NCI-H2196 treated with DMSO at 0.1 percent for 48 hours (cell line): ENCODE data around the gene NPPB.
A peak's percentile ranks its signal among the peaks of the same experiment; 100 is the strongest.
"Not testable (repeated sequence)": the region's sequence is repeated elsewhere in the genome, so short reads cannot be mapped to it uniquely, and the experiment has no call there.

Experiments used
- DNase-seq: peaks from one replicate; lab custom pipeline; 2025; ENCODE audit not compliant: unreplicated experiment; lab: John Stamatoyannopoulos, UW

The NPPB gene

DNA sequence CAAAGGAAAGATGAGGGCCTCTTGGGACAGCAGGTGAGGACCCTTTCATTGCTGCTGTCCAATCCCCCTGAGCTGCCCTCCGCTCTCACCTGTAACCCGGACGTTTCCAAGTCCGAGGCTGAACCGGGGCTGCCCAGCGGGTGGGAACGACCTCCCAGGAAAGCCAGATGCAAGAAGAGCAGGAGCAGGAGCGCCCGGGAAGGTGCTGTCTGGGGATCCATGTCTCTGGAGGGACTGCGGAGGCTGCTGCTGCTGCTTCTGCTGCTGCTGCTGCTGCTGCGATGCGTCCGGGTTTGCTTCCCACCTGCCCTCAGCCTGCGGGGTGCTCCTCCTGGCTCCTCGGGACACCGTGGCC is at the start of gene NPPB:
Gene NPPB (minus strand): TSS at position 333 of the 355 bp plus-strand sequence. CDS start 112 bp downstream, at position 221.
- DNase-seq = no peak

DNA sequence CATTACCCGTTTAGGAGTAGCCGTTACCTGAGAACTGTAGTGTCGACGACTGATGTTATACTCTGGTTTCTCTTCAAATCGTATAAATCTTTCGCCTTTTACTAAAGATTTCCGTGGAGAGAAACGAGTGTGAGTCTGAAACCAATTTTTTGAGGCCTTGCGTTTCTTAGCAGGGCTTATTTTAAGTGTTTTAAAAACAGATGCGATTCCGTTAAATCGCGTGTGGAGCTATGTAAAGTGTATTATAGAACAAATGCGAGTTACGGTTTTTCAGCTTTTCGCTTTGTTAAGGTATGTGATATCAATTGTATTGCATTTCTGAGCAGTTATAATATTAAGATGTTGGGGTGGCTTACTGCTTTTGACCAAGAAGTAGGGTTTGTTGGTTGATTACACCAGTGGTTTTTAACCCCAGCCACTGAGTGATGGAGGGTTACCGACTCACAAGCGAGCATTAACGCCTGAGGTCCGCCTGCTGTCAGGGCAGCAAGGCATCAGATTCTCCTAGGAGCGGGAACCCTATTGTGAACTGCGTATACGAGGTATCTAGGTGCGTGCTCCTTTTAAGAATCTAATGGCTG is 49.4 kb upstream of the NPPB start:
- DNase-seq = peak; percentile 88

DNA sequence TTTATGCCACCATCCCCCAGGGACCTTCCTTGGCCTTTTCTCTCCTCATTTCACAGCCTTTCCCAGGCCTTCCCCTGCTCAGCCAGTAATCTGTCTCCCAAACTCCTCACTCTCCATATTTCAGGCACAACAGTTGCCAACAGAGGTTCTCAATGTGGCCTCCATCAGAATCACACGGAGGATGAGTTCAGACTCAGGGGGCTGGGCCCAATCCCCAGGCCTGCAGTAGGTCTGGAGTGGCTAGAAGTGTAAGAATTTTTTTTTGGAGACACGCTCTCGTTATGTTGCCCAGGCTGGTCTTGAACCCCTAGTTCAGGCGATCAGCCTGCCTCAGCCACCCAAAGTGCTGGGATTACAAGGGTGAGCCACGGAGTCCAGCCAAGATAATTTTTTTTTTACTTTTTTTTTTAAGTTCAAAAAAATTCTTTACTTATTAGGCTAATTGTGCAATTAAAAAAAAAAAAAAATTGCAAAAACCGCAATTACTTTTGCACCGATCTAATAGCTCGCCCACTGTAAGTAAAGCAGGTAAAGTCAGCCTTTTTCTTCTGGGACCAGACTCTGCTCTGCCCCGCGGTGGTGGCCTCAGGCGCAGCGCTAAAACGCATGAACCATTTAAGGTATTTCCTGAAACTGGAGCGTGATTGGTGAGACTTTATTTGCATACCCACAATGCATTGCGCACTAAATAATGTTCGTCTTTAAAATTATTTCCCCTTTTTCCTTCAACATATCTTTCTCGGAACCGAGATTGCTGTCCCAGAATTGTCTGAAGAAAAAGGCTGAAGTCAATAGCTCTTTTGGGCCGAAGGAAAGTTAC is 48.7 kb upstream of the NPPB start:
- peak; percentile 89 for DNase-seq

DNA sequence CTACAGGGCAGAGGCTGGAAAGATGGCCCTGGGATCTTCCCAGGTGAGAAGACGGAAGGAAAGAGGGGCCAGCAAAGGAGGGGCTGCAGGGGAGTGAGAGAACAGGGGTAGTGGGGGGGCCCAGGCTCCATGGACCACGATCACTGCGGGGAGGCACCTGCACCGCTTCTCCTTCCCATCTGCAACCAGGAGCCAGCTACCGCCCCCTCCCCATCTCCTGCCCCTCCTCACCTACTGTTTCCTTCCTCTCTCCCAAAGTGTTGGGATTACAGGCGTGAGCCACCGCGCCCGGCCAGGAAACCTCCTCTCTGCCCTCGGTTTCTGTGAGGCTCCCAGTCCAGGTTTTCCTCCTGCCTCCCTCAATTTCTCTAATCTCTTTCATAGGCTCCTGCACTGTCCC is 48.1 kb upstream of the NPPB start:
- no peak for DNase-seq

DNA sequence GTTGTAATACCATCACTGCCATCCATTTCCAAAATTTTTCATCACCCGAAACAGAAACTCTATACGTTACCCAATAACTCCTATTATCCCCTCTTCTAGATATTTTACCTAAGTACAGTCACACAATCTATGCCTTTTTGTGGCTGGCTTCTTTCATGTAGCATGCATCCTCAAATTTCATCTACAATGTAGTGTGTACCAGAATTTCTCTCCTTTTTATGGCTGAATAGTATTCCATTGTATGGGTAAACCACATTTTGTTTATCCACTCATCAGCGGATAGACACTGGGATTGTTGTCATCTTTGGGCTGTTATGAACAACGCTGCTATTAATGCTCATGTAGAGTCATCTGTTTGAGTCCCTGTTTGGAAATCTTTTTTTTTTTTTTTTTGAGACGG is 46.2 kb upstream of the NPPB start:
- DNase-seq = no peak

DNA sequence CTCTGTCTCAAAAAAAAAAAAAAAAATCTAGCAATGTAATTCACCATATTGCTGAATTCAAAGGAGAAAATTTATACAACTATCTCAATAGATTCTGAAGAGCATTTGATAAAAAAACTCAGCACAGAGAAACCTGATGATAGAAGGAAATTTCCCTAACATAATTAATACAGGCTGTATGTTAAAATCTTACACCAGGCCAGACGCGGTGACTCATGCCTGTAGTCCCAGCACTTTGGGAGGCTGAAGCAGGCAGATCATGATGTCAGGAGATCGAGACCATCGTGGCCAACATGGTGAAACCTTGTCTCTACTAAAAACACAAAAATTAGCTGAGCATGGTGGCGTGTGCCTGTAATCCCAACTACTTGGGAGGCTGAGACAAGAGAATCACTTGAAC is 45.4 kb upstream of the NPPB start:
- not testable (repeated sequence) for DNase-seq

DNA sequence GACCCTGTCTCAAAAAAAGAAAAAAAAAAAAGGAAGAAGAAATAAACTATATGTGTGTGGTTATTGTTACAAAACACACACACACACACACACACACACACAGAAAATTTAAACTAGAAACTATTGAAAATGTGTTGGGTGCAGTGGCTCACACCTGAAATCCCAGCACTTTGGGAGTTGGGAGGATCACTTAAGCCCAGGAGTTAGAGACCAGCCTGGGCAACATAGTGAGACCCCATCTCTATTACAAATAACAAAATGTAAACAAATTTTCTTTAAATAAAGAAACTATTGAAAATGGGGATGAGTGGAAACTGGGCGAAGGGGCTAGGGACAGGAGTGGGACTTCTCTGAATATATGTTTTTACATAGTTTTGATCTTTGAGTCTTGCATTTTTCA is 44.5 kb upstream of the NPPB start:
- no peak for DNase-seq

DNA sequence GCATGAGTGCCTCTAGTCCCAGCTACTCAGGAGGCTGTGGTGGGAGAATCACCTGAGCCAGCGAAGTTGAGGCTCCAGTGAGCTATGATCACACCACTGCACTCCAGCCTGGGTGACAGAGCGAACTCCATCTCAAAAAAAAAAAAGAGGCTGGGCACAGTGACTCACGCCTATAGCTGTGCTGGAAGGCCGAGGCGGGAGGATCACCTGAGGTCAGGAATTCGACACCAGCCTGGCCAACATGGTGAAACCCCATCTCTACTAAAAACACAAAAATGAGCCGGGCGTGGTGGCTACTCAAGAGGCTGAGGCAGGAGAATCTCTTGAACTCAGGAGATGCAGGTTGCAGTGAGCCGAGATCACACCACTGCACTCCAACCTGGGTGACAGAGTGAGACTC is 42.7 kb upstream of the NPPB start:
- not testable (repeated sequence) for DNase-seq

DNA sequence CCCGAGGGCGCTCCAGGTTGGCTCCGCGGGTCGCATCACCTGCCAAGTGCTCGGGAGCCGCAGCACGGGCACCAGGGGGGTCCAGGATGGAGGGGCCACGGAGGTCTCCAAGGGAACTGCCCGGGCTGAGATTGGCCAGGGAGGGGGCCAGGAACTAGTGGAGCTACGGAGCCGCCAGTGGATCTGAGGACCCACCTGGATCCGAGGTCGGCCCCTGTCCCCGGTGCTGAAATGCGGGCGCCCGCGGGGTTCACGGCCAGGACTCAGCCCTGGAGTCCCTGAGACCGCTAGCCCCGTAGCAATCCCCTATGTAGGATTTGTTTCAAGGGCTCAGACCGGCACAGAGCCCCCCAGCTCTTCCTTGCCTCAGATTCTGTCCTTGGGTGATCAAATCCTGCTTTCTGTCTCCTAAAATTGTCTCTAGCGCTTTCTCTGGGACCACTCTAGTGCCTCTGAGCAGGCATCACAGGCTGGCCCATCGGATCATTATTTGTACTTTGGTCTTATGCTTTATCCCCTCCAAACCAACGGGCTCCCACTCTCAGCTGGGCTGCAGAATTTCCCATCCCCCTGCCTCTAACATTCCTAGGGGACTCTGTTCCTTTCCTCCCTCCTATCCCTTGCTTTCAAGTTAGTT is 40.2 kb upstream of the NPPB start:
- no peak for DNase-seq

DNA sequence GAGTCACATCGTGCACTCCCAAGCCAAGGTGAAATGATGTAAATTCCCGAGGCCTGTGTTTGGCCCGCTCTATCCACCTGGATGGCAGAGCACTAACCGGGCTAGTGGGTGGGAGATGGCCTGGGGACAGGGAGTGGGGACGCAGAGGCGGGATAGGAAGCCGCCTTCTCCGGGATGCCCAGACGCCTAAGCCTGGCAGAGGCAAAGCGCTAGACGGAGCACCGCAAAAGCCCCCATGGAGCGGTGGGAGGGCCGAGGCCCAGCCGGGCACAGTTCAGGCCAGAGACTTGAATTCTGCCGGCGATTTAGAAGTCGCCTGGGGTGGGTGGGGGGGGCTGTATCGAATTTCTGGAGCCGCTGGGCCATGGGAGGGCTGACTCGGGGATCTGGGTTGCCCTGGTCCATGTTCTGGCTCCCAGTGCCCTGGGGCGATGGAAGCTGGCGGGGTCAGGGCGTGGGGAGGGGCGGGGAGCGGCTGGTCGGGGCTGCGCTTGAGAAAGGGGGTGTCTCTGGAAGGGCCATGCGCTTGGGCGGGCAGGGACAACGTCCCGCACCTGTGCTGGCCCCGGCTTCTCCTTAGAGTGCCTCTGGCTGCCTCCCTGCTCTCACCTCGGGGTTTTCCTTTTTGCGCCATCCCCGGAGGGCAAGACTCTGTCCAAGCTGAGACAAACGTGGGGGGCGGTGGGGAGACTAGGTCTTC is 39.5 kb upstream of the NPPB start:
- DNase-seq = no peak

DNA sequence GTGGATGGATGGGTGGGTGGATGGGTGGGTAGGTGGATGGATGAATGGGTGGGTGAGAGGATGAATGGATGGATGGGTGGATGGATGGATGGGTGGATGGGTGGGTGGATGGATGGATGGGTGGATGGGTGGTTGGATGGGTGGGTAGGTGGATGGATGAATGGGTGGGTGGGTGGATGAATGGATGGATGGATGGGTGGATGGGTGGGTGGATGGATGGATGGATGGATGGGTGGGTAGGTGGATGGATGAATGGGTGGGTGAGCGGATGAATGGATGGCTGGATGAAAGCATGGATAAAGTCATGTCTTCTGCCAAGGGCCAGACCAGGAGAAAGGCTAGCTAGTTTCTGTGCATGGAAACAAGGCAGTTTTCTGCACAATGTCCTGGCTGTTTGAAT is 35.8 kb upstream of the NPPB start:
- not testable (repeated sequence) for DNase-seq

DNA sequence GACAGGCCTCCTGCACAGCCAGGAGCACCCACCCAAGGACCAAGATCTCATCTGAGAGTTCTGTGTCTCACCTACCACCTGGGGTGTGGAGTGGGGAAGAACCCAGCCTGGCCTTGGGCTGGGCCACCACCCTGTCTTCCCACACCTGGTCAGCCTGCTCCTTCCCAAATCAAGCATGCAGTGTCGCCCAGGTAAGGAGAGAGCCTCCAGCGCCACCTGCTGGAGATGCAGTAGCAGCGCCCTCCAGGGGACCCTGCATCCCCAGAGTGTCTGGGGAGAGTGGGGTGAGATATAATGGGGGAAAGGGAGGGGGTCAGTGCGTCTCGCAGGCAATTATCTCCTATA is 35.1 kb upstream of the NPPB start:
- peak; percentile 43 for DNase-seq

DNA sequence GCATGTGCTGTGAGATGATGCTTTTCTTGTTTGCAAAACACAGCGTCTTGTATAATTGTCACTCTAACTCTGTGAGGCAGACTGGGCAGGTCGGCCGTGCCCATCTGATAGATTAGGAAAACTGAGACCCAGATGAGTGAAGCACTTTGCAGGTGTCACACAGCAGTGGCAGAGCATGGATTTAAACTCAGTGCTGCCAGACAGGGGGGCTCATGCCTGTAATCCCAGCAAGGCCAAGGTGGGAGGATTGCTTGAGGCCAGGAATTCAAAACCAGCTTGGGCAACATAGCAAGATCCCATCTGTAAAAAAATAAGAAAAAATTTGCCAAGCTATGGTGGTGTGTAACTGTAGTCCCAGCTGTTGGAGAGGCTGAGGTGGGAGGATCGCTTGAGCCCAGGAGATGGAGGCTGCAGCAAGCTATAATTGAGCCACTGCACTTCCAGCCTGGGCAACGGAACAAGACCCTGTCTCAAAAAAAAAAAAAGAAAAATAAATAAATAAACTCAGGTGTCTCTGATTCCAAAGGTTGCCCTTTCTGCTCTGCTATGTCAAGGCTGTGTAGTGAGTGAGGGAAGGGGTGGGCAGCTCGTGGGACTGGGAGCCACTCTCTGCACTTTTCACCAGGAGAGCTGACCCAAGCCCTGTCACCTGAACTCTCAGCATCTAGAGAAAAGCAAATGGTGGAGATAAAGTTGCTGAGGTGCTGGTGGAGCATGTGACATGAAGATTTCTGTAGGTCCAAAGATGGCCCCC is 32.9 kb upstream of the NPPB start:
- DNase-seq = no peak

DNA sequence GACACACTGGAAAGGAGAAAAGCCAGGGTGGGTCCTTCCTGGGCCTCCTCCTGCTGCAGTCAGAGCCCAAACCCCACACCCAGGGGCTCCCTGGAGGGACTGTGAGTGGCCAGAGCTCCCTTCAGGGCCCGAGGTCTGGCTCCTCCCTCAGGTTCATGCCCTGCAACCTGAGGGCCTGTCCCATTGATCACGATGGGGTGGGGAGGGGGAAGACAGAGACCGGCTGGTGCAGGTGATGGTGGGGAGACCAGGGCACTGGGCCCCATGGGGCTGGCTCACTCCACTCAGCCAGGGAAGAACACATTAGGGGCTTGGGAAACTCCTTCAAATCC is 30.1 kb upstream of the NPPB start:
- no peak for DNase-seq

DNA sequence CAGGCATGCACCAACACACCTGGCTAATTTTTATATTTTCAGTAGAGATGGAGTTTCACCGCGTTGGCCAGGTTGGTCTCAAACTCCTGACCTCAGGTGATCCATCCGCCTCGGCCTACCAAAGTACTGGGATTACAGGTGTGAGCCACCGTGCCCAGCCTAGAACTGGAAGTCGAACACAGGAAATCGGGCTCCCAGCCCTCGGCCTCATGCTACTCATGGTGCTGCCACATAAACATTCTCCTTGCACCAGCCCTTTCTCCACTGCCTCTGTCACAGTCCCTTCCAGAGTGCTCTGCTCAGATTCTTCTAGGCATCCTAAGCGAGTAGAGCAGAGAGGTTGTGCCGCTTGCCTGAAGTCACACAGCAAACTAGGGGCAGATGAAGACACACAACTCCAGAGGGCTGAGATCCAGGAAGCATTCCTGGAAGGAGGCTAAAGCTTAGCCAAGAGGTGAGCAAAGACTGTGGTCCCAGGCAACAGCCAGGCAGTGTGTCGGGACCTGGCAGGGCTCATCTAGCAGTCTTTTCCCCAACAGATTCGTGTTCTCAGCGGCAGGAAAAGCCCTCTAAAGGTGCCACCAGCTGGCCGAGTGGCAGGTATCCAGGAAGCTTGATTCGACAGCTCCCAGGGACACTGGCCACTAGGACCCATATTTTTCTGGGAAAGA is 29.6 kb upstream of the NPPB start:
- DNase-seq = no peak

DNA sequence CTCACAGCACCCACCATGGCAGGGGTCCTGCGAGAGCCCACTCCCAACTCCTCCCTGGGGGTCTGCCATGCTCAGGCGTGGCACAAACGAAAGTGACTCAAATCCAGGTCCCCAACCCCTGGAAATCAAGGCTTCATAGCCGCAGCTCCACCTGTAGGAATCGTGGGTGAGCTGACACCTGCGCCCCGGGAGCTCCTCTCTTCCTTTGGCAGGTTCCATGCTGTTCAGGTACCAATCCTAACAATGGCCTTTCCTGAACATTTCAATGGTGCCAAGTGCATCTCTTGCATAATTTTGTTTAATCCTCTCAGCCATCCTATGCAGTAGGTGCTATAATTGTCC is 28.9 kb upstream of the NPPB start:
- no peak for DNase-seq

DNA sequence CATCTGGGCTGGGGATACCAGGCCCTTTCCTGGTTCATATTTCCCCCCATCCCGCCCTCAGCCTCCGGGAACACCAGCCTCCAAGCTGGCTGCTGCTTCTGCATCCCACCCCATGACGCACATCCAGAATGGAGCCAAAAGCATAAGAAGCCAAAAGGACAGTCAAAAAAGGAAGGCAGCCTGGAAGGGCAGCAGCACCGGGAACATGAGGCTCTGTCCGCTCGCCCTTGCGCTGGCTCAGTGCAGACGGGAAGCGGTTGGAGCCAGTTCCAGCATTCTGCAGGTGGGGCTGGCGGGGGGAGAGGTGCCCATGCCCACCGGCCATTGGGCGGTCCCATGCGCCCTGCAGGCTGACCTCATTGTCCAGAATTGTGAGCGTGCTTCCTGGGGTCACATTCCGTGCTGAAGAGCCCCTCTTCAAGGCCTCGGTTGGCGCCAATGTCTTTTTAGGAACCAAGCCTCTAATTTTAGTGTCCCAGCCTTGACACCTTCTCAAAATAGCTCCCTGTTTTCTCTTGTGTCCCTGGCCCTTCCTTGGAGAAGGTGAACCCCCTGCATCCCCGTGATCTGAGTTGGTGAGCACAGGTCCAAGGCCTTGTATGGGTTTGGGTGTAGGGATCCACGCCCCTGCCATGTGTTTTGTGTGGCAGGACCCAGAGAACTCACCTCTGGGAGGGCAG is 28.4 kb upstream of the NPPB start:
- DNase-seq = no peak

DNA sequence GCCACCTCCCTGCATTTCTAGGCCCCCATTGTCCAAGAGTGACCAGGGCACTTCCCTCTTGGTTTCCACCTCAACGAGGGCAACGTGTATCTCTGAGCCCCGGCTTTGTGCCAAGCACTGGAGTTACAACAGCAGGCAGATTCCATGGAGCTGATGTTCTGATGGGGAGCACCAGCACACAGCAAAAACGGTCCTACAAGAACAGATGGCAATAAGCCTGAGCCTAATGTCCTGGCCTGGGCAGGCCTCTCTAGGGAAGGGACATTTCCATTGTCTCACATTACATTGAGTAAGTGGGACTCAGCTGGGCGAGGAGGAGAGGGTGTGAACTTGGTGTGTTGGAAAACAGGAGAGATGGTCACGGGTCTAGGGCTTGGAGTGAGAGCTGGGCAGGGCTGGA is 27.2 kb upstream of the NPPB start:
- DNase-seq = no peak

DNA sequence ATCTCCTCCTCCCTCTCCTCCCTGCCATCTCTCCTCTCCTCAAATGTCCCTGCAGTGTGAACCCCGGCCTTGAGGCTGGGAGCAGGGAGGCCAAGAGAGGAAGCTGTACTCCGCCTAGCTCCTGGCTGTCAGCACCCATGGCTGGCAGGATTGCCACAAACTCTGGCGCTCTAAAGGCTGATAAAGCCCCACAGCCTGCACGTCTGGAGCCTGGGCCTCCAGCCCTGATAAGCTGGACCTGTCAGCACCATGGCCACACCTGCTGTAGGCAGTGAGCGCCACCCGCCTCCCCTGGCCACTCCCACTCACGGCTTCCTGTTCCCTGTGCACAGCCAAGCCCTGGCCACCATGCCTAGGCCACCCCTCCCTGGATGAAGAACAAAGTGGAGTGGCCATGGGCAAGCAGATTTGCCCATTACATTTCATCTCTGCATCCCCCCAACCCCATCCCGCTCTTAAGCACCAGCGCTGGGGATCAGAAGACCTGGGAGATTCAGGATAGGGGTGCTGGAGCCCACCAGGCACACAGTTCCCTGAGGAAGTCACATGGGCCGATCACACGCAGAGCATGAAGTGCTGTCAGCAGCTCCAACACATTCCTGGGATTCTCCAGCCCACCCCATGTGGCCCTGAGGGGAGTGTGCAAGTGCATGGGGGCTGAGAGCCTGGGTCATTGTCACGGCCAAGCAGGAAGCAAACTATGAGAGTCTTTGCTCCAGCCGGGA is 24.2 kb upstream of the NPPB start:
- DNase-seq = peak; percentile 63
